ENCODE results near the gene CFAP61. TPM values are rescaled to one million over a fixed set of nuclear protein-coding genes. Genes with fewer than 3 reads are reported as not detected.

CFAP61 gene
- total RNA-seq, 4 donors from 2014 or later: 0.19 to 1.4 (median 1.1) TPM

DNA sequence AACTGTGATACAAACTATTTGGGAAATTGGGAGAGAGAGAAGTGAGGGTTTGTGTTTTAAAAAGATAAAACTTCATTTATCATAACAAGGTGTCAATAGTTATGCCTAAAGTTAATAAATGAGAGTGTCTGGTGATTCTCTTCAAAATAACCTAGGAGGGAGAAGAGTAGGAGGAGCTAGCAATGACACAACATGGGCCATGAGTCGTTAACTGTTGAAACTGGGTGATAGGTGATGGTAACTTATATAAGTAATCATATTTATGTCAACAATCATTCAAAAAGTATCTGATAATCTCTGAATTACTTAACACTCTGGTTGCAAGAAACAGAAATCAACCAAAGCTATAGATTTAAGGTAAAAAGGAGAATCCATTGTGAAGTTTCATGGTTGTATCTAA lies 268.8 kb downstream of the CFAP61 start:
- WGBS, 2 donors: 79 to 80% methylated on average over 1 of the region's 1 CpG
- no peak overlapping the region for H3K4me3 ChIP-seq (ENCODE audit: low read depth, poor library complexity, severe bottlenecking)
- no peak for DNase-seq (ENCODE audit: low spot score in 2 of 2)
- TF ChIP-seq, protein P1, sequence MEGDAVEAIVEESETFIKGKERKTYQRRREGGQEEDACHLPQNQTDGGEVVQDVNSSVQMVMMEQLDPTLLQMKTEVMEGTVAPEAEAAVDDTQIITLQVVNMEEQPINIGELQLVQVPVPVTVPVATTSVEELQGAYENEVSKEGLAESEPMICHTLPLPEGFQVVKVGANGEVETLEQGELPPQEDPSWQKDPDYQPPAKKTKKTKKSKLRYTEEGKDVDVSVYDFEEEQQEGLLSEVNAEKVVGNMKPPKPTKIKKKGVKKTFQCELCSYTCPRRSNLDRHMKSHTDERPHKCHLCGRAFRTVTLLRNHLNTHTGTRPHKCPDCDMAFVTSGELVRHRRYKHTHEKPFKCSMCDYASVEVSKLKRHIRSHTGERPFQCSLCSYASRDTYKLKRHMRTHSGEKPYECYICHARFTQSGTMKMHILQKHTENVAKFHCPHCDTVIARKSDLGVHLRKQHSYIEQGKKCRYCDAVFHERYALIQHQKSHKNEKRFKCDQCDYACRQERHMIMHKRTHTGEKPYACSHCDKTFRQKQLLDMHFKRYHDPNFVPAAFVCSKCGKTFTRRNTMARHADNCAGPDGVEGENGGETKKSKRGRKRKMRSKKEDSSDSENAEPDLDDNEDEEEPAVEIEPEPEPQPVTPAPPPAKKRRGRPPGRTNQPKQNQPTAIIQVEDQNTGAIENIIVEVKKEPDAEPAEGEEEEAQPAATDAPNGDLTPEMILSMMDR (IDR thresholded peaks at IDR 0.05): no peak
- TF ChIP-seq POLR2A (IDR thresholded peaks at IDR 0.05): no peak
- intact Hi-C loops (cut with DNase I; ENCODE audit: low total_unique reads): no loop called here

DNA sequence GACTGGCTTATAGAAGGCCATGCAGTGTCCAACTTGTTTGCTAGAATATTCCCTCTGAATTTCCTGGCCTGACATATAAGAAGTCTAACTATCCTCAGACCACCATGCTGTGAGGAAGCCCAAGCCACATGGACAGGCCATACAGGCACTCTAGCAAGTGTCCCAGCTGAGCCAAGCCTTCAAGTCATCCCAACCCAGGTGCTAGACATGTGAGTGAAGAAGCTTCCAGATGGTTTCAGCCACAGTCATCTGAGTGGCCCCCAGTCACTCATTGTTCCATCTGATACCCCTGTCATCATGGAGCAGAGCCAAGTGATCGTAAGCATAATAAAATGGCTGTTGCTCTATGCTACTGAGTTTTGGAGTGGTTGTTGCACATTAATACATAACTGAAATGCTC lies 269.6 kb downstream of the CFAP61 start:
- peak in 1 of 2 donors; percentile 54 for DNase-seq (ENCODE audit: low spot score in 2 of 2)
- intact Hi-C loops (cut with DNase I; ENCODE audit: low total_unique reads): no loop called here
- WGBS, 2 donors: 88 to 89% methylated on average over 1 of the region's 1 CpG
- no peak overlapping the region for H3K4me3 ChIP-seq (ENCODE audit: low read depth, poor library complexity, severe bottlenecking)
- TF ChIP-seq POLR2A (IDR thresholded peaks at IDR 0.05): no peak
- TF ChIP-seq, protein P1 (IDR thresholded peaks at IDR 0.05): no peak

DNA sequence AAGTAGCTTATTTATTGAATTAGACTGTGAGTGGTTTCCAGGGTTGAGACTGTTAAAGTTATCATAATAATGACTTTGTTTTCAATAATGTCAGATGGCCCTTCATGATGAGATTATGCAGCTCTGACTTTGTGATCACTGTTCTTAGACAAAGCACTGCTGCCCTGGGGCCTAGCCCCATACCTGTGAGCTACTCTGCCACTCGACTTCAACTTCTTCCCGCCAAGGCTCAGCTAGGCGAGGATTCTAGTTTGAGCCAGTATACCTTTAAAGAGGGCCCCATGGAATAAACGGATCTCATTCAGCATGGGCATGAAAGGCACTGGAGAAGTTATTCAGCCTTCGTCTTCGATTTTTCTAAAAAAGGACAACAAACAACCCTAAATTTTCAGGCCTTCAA lies 270.6 kb downstream of the CFAP61 start:
- intact Hi-C loops (cut with DNase I; ENCODE audit: low total_unique reads): no loop called here
- no peak for DNase-seq (ENCODE audit: low spot score in 2 of 2)
- no peak overlapping the region for H3K4me3 ChIP-seq (ENCODE audit: low read depth, poor library complexity, severe bottlenecking)
- 83 to 88% methylated on average over 6 of the region's 6 CpGs for WGBS, 2 donors
- no peak for TF ChIP-seq POLR2A (IDR thresholded peaks at IDR 0.05)
- TF ChIP-seq, protein P1 (IDR thresholded peaks at IDR 0.05): no peak

DNA sequence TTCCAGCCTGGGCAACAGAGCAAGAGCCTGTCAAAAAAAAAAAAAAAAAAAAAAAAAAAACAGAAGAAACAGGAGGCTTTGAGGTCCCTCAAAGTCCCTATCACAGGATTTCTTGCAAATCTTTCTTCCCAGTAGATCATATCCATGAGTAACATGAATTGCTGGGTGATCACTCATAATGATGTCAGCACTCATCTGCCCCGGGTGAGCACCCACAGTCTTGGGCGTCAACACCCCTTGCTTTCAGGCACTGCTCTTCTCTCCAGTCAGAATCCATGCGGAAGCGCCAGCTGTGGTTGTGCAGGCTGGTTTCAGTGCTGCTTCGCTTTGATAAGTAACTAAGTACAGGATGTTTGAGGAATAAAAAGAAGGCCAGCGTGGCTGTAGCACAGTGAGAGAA lies 275.4 kb downstream of the CFAP61 start:
- no peak for TF ChIP-seq POLR2A (IDR thresholded peaks at IDR 0.05)
- TF ChIP-seq, protein P1 (IDR thresholded peaks at IDR 0.05): no peak
- intact Hi-C loops (cut with DNase I; ENCODE audit: low total_unique reads): loop anchor here (1.0 kb wide), 1 partner anchor 24 kb away; no protein-coding TSS in a partner anchor
- DNase-seq (ENCODE audit: low spot score in 2 of 2): no peak
- 88 to 90% methylated on average over 6 of the region's 6 CpGs for WGBS, 2 donors
- H3K4me3 ChIP-seq (ENCODE audit: low read depth, poor library complexity, severe bottlenecking): no peak overlapping the region

DNA sequence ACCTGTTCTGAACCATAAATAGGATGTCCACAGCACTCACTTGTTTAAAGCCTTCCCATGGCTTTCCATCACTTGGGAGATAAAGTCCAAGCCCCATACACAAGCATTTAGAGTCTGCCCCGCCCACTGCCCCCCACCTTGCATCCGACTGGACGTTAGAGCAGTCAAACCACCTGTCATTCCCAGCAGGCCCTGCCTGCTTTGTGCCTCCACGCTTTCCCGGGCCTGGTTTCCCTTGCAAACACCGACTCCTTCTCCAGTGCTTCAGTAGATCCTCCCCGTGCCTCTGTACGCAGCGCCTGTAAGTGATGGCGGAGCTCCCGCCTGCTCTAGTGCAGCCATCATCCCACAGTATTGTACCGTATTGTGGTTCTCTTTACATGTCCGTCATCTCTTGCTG lies 277.2 kb downstream of the CFAP61 start:
- 88 to 91% methylated on average over 13 of the region's 13 CpGs for WGBS, 2 donors
- no peak for TF ChIP-seq POLR2A (IDR thresholded peaks at IDR 0.05)
- TF ChIP-seq, protein P1 (IDR thresholded peaks at IDR 0.05): no peak
- DNase-seq (ENCODE audit: low spot score in 2 of 2): peak in 1 of 2 donors; percentile 74
- no peak overlapping the region for H3K4me3 ChIP-seq (ENCODE audit: low read depth, poor library complexity, severe bottlenecking)
- intact Hi-C loops (cut with DNase I; ENCODE audit: low total_unique reads): no loop called here

DNA sequence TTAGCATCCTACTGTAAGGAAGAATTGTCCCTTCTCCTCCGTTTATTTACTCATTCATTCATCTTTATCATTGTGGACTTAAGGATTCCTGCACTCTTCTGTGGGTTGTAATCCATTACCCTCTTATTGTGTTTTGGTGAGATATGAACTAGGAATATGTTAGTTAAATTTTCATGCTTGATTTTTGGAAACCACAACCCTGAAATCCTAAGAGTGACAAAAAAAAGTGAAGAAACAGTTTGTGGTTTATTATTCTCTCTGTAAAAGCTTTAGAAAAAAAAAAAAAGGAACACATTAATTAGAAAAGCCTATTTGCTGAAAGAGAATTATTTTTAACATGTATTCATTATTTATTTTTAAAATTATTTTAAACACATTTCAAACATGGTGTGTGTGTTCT lies 278.8 kb downstream of the CFAP61 start:
- no peak overlapping the region for H3K4me3 ChIP-seq (ENCODE audit: low read depth, poor library complexity, severe bottlenecking)
- no peak for TF ChIP-seq POLR2A (IDR thresholded peaks at IDR 0.05)
- TF ChIP-seq, protein P1 (IDR thresholded peaks at IDR 0.05): no peak
- intact Hi-C loops (cut with DNase I; ENCODE audit: low total_unique reads): no loop called here
- whole genome bisulfite sequencing, 2 donors: 63 to 72% methylated on average over 1 of the region's 1 CpG
- DNase-seq (ENCODE audit: low spot score in 2 of 2): no peak
